Retina (tissue), 1 donor: ENCODE data around the gene C3.

Experiments
- DNase-seq: peaks from one replicate; pipeline ENCODE4 v3.0.0-alpha.2; 2016

Gene C3

GRCh38 chr19:6744381-6745301, 24.2 kb upstream of the C3 start:
- DNase-seq, result no peak

DNA sequence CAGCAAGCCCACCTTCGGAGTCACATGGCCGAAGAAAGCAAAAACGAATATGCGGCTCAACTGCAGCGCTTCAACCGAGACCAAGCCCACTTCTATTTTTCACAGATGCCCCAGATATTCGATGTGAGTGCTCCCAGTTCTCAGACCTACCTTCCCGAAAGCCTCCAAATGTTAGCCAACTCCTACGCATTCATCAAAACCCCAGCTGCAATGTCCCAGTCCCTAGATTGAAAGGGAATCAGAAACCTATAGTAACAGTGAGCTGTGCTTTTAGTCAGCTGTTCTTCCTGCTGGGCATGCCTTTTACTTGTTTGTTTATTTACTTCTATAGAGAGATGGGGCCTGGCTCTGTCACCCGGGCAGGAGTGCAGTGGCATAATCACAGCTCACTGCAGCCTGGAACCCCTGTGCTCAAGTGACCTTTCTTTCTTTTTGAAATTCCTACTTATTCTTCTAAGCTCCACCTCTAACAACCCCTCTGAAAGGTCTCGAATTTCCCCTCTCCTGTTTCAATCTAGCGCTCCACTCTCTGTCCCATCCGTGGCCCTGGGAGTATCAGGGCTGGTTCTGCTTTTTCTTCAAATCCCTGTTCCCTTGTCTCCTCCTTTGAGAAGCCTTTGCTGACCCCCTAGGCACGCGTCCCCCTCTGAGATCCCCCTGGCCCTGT, 23.4 kb upstream of the C3 start:
- no peak for DNase-seq

- DNase-seq, result no peak
These were observed 22.6 kb upstream of the C3 start for GRCh38 chr19:6743066-6743465.

DNA sequence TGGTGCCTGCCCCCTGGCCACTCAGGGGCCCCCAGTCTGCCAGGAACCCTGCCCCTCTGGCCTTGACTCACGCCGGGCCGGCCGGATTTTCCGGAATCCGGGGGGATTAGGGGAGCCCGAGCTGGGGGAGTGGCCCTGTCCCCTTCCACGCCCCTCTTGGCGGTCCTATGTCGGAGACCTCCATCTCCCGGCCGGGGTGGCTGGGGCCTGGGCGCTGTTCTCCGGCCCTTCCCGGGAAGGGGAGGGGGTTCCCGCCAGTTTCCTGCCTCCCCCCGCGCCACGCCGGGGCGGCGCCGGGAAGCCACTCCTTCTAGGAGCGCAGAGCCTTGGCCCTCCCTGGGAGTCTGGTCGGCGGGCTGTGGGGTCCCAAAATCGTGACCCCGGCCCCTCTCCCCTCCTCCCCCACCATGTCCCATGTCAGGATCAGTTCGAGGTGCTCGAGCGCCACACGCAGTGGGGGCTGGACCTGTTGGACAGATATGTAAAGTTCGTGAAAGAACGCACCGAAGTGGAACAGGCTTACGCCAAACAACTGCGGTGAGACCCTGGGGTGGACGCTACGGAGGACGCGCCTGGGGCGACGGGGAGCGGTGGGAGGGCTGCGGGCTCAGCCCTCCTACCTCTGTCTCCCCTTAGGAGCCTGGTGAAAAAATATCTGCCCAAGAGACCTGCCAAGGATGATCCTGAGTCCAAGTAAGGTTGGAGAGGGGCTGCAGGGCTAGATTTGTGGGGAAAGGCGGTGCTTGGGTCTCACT, 20.3 kb upstream of the C3 start:
- peak; percentile 53 for DNase-seq

- peak; percentile 71 for DNase-seq
These were observed 19.6 kb upstream of the C3 start for GRCh38 chr19:6739883-6740588.

DNA sequence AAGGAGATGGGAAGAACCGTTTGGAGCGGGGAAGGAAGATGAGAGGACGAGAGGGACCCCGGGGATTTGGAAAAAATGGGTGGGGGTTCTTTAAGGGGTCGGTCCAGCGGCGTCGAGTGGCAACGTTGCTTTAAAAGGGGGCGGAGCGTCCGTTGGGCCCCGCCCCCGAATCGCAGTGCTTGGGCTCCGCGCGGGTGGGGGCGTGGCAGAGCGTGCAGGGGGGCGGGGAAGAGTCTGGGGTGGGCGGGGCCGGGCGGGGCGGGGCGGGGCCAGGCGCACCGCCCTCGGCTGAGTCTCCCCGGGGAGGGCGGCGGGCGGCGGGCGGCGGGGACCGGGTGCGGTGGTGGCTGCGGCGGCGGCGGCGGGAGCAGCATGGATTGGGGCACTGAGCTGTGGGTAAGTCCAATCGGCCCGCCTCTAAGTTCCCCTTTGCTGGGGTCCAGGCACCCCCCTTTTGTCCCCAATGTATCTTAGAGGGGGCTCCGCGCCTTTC, 19.0 kb upstream of the C3 start, which contains the start of gene TRIP10:
Gene TRIP10, plus strand, starts transcription at position 291 of the 493 bp plus-strand sequence. Its CDS starts 82 bp downstream, at position 373.
- peak; percentile 70 for DNase-seq

GRCh38 chr19:6738787-6739389, 18.4 kb upstream of the C3 start:
- no peak for DNase-seq

DNA sequence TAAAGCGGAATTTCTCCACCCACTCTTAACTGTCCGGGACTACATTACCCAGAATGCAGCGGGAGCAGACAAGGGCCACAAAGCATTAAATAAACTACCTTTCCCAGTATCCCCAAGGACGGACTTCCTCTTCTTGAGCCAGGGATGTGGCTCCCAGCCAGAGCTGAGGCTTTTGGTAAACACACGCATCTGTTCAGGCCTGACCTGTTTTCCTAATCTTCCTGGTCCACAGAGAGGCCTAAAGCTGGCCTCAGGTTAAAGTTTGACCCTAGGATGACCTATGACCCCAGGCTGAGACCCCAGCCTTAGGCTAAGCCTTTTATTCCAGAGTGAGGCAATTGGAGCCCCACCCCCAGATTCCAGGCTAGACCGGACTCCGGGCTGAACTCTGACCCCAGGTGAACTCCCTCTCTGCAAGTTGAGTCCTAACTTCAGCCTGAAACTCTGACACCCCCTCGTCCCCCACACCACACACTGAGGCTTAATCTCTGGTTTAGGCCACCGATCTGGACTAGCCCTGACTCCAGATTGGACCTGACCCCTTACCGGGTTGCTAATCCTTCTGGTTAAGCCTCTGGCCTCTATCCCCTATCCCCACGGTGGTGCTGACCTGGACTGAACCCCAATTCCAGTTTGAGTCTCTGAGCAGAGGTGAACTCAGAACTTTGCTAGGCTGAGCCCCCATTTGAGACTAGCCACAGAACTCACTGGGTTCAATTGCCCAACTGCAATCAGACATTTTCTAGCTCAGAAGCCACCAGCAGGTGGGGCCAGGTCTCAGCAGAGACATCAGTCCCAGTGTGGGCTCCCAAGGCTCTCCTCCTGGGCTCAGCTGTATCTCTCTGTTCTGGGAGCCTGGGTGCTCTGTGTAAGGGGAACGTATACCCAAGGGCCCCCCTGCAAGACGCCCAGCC, 17.7 kb upstream of the C3 start:
- peak; percentile 66 for DNase-seq

DNA sequence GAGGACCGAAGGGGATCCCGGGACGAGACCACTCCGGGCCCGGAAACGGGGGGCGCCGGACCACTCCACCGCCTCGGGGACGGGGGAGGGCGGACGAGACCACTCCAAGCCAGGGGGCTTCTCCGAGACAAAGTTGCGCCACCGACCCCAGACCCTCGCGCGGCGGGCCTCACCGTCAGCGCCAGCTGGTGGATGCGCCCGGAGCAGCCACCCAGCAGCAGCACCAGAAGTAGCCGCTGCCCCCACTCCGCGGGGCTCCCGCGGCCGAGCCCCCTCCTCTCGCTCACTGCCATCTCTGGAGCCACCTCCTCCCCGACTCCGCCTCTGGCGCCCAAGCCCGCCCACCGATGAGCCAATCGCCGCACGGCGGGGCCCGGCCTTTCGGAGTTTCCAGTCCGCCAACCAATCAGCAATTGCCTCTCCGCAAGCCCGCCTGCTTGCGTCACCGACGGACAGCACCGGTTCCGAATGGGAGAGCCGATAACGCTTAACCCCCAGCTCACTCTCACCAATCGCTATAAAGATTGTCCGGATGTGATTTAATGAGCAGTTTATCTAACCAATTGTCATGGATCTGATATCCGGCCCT, 16.9 kb upstream of the C3 start, which contains the start of gene GPR108:
Gene GPR108, minus strand, starts transcription at position 297 of the 589 bp plus-strand sequence. Its CDS starts 4 bp downstream, at position 293.
- DNase-seq, result peak; percentile 100

GRCh38 chr19:6736917-6737283, 16.4 kb upstream of the C3 start:
- no peak for DNase-seq

DNA sequence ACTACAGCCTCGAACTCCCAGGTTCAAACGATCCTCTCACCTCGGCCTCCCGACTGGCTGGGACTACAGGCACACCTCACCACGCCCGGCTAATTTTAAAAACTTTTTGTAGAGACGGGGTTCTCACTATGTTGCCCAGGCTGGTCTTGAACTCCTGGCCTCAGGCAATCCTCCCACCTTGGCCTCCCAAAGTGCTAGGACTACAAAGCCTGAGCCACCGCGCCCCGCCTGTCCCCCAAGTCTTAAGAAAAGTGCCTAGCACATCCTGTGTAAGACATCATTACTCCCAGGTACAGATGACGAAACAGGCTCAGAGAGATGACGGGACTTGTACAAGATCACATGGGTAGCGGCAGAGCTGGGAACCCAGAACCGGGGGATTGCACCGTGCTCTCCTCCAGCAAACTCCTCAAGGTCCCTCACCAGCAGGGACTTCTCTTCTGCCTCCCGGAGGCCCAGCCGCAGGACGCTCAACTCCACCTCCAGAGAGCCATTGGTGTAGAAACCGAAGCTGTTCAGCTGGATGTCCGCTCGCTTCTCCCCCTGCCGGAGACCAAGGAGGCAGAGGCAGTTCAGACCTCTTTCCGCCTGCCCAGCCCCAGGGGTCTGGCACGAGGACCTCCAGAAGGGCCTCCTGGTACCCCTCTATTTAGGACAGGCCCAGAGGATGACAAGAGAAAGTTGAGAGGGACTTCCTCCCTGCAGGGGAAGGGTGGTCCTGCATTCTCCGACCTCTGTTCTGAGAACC, 15.9 kb upstream of the C3 start:
- peak; percentile 81 for DNase-seq

DNA sequence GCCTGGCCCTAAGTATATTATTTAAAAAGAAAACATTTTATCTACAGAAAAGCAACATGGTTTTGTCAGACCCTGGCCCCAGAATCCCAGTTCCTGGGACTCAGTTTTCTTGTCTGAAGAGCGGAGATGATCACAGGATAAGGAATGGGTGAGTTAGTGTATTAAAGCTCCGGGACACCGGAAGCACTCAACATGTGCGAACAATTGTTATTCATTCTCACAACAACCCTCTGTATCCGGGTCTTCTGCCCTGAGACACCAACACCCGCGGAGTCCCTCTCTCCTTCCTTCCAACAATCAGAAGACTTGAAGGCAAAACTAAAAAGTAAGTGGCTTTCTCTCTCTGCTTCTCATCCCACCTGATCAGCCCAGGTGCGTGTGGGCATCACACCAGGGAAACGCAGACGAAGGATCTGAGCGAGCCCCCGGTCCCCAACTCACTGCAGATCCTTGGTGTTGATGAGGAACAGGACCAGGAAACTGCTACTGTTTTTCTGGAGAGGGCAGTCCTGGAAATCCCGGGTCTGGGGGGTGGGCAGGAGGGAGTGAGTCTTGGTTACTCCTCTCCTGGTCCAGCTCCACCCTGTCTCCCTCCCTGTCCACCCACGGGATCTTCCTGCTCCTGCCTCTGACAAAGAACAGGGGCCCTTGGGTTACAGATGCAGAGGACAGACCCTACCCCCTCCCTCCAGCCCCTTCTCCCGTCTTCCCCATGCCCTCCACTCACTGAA, 14.9 kb upstream of the C3 start:
- no peak for DNase-seq

DNA sequence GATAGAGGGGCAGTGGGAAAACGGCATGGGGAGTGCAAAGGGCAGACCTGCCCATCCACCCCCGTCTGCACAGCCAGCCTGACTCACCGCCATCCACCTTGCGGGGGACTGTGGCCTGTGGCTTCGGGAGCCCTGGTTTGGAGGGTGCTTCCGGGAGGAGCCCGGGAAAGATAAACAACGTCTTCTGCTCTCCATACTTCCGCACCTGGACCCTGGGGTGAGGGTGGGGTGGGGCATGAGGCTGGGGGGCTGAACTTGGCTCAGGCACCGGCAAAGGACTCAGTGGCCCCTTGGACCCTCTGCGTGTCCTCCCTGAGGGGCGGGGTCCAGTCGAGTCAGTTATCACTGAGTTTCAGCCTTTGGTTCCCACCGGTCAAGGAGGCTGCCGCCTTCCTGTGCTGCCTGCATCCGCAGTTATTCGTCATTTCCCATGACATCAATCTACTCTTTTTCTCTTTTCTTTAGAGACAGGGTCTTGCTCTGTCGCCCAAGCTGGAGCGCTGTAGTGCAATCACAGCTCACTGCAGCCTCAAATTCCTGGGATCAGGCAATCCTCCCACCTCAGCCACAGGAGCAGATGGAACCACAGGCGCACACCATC, 13.7 kb upstream of the C3 start:
- DNase-seq, result no peak

- DNase-seq, result no peak
These were observed 13.1 kb upstream of the C3 start for GRCh38 chr19:6733338-6734095.

- DNase-seq, result no peak
These were observed 12.4 kb upstream of the C3 start for GRCh38 chr19:6732803-6733337.

GRCh38 chr19:6731822-6732221, 11.4 kb upstream of the C3 start:
- no peak for DNase-seq

GRCh38 chr19:6730941-6731670, 10.7 kb upstream of the C3 start:
- DNase-seq, result no peak
